NK-92 treated with Interleukin-12 subunit alpha and Interleukin-12 subunit beta, amount 100 ng/mL, for 24 hours (cell line): Measurements from ENCODE around the gene DISC1.
"Not testable (repeated sequence)": the region's sequence is repeated elsewhere in the genome, so short reads cannot be mapped to it uniquely, and the experiment has no call there.

Source experiments
- DNase-seq: peaks from one replicate; lab custom pipeline; 2025; lab: John Stamatoyannopoulos, UW

DISC1 gene

GRCh38 chr1:231669864-231670621, 43.5 kb downstream of the DISC1 start:
- not testable (repeated sequence) for DNase-seq

DNA sequence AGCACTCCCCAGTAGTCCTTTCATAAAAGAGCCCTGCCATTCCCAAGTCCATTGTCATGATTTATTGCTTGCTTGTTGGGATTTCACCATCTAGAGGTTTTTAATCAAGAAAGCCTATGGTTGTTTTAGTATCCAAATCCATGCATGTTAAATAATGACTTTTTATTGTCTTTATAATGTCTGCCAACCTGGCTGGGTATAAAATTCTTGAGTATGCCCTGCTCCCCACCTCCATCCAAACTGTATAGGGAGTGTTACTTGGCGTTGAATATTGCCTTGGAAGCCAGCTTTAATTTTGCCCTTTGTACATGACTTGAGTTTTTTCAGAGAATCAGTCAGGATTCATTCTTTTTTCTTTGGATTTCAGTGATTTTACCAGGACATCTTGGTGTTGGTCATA, 44.2 kb downstream of the DISC1 start:
- DNase-seq: no peak

- no peak for DNase-seq
Observed at GRCh38 chr1:231674575-231674974, 48.0 kb downstream of the DISC1 start.

DNA sequence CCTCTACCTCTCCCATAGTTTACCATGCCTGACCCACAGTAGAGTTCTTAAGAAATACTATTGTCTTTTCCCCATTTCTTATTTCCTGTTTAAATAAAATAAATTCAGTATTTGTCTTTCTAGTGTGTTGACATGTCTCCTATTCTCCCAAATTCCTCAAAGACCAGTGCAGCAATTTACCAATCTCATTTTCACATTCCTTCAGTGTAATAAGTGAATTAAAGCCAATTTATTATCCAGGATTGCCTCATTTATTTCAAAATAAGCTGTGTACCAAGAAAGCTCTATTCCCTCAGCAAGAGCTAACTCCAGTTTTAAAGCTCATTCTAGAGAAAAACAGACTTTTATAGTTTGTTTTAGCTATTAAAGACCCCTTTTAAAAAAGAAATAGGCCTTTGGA, 49.9 kb downstream of the DISC1 start:
- no peak for DNase-seq

GRCh38 chr1:231677442-231677841, 50.9 kb downstream of the DISC1 start:
- no peak for DNase-seq

DNA sequence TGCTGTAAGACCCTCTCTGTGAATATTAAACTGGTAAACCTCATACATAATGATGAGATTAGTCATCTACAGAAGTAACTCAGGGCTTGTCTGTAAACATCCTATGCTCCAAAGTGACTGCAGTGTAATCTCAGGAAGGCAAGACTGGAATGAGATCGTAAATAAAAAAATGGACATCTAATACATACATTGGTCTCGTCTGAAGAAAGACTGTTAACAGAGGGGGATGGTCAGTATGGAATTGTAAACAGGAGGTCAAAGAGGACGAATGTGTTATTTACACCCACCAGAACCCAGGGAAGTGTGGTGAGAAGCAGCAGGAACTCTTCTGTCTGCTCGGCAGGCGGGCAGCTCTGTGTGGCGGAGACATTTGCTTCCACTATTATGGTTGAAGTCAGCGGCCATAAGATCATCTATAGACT, 51.4 kb downstream of the DISC1 start:
- no peak for DNase-seq

- no peak for DNase-seq
Observed at GRCh38 chr1:231679109-231679508, 52.5 kb downstream of the DISC1 start.

DNA sequence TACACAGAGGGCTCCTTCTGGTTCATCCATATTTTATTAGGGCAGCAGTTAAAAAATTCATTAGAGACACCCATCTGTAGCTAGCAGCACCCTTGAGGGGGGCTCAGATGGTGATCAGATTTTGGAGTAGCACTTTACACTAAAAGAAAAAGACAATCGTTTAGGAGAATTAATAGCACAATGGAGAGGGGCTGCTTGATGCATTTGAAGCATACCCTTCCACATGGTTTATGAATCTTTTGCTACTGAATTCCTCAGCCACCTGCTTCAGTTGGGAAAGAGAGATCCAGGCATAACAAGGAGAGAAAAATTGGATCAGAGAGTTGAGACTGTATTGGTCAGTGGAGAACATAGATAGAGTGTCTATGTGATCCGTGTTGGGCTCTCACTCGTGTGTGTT, 54.4 kb downstream of the DISC1 start:
- DNase-seq: no peak

GRCh38 chr1:231682779-231683178, 56.2 kb downstream of the DISC1 start:
- no peak for DNase-seq

DNA sequence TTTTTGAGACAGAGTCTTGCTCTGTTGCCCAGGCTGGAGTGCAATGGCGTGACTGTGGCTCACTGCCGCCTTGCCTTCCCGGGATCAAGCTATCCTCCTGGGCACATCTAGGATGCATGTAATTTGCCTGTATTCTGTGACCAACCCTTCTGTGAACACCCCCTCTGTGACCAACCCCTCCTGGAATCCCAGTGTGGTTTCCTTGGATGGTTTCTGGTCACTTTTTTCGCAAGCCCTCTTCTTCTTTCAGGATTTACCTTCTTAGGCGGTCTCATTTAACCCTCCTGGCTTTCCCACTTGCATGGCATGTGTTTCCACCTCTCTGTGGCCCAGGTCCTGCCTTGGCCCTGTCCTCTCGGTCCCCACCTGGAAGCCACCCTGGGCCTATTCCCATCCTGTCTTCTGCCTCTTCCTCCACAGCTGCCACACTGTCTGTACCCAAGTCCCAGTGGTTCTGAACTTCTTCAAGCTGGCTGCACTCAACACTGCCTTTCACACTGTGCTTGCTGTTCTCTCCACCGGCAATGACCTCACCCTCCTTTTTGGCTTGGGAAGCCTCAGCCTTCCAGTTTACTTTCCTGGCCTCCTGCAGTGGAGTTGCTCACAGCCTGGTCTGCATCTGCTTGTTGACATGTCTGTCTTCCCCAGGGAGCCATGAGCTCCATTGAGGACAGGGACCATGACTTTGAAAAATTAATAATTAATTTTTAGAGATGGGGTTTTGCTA, 57.0 kb downstream of the DISC1 start:
- DNase-seq: no peak

DNA sequence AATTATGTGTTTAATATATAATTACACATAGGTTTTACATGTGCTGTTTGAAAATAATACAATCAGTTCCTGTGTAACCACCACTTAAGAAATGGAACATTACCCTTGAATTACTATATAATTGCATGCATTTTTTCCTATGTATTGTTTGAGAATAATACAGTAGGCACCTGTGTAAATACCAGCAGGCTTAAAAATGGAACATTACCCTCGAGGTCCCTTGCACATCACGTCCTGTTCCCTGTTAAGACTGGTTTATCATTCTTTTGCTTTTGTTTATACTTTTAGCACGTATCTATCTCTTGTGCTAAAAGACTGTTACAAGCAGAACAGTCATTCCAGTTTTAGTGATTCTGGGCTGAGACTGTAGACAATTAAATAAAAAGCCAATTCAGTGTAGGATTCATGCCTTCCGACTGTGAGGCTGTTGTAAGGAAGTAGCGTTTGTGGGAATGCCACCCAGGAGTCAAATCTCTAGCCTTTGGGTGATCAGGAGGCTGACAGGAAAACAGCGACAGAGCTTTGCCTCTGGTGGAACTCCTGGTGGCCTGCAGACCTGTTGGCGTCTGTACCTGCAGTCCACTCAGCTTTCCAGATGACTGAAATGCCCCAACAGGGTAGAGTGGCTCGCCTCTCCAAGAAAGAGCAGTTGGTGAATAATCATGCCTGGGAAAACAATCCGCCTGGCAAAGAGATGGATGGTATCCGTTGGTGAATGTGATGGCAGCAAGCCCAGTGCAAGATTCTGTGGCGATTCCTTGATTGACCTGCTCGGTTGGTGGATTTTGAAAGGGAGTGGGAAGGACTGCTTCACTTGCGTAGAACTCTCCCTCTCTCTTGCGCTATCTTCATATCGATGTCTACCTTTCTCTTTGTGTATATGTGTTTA, 58.0 kb downstream of the DISC1 start:
- no peak for DNase-seq

DNA sequence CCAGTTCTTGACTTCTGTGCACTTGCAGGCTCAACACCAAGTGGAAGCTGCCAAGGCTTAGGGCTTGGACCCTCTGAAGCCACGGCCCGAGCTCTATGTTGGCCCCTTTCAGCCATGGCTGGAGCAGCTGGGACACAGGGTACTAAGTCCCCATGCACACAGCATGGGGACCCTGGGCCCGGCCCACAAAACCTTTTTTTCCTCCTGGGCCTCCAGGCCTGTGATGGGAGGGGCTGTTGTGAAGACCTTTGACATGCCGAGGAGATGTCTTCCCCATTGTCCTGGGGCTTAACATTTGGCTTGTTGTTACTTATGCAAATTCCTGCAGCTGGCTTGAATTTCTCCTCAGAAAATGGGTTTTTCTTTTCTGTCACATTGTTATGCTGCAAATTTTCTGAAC, 59.8 kb downstream of the DISC1 start:
- DNase-seq: no peak

DNA sequence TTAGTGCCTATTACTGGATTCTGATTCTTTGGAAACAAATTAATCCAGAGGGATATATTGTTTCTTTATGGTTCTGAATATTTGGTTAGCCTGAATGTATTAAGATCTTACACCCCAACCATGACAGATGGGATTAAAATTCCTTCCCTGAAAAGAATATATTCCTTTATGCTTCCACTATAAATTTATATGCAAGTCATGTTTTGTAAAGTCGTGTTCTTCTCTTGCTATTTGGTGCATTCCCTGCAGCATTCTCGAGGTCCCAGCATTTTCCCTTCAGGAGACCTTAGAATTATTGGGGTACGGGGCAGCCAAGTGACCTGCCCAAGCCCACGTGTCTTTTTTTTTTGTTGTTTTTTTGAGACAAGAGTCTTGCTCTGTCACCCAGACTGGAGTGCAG, 62.4 kb downstream of the DISC1 start:
- DNase-seq: no peak

DNA sequence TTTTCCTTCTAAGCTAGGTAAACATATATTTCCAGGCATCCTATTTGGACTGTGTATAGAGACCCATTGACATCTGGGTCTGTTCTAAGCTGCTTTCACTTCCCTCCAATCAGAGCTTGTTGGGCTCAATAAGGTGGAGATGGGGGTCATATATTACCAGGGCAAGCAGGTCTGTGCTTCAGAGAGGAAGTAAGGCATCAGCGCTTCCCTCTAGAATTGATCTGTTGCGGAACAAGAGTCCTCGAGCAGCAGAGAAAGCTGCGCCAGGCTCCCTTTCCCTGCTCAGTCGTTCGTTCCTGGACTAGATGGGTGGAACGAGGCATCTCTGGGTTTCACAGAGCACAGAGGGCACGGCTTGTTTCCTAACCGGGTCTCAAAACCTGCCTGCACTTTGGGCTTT, 63.5 kb downstream of the DISC1 start:
- DNase-seq: no peak

DNA sequence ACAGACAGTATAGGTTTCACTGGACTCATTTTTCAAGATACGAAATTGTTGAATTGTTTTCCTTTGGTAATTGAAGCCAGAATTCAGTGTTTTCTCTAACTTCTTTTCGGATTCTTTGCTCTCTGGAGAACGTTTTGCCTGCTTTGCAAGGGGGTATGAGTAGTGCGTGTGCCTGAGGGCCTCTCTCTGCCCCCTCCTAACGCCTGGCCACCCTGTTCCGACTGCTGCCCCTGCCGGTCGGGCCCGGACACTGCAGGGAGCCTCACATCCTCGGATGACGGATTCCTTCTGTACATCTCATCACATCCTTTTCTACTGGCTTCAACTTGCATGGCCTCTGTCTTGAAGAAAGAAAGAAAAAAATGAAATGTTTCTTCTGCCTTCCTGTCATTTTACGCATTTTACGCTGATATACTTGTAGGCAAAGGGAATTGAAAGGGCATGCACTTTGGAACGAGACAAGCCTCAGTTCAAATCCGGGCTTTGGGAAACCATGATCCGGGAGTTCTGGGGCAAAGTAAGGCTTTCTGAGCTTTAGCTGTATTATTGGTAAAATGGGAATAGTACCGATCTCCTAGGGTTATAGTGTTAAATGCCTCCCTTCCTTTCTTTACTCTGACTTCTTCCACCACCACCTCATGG, 65.1 kb downstream of the DISC1 start:
- no peak for DNase-seq

DNA sequence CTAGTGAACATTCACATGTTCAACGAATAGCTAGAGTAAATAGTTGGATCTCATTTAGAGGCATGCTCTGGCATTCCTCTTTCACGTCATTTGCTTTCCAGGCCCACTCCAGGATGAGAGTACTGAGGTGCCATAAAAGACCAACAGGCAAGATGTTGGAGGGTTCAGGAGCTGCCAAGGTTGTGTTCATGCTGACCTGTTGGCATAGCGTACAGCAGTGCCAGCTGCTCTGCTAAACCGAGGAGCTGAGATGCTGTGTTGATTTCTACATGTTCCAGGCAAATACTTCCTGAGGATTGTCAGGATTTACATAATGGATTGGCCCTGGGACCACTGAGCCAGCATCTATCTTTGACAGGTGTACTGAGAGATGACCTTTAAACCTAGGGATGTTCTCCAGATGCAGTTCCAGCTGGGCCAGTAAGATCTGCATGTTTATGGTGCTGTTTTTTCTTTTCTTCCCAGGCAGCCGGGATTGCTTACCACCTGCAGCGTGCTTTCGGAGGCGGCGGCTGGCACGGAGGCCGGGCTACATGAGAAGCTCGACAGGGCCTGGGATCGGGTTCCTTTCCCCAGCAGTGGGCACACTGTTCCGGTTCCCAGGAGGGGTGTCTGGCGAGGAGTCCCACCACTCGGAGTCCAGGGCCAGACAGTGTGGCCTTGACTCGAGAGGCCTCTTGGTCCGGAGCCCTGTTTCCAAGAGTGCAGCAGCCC, 66.9 kb downstream of the DISC1 start:
- DNase-seq: no peak

DNA sequence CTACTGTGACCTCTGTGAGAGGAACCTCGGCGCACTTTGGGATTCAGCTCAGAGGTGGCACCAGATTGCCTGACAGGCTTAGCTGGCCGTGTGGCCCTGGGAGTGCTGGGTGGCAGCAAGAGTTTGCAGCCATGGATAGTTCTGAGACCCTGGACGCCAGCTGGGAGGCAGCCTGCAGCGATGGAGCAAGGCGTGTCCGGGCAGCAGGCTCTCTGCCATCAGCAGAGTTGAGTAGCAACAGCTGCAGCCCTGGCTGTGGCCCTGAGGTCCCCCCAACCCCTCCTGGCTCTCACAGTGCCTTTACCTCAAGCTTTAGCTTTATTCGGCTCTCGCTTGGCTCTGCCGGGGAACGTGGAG, 67.5 kb downstream of the DISC1 start:
- DNase-seq: no peak

DNA sequence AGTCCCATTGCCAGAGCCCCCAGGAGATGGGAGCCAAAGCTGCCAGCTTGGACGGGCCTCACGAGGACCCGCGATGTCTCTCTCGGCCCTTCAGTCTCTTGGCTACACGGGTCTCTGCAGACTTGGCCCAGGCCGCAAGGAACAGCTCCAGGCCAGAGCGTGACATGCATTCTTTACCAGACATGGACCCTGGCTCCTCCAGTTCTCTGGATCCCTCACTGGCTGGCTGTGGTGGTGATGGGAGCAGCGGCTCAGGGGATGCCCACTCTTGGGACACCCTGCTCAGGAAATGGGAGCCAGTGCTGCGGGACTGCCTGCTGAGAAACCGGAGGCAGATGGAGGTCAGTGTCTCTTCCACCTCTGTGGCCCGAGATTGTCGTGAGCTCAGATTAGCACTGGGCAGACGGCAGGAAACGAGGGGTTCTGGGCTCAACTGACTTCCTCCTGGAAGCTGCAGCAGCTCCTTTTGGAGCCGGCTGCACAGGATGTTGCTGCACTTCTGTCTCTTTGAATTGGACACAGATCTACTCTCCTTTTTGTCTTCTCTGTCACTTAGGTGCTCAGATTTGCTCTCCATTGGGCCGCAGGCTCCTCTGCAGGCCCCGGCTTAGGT, 68.0 kb downstream of the DISC1 start:
- no peak for DNase-seq

DNA sequence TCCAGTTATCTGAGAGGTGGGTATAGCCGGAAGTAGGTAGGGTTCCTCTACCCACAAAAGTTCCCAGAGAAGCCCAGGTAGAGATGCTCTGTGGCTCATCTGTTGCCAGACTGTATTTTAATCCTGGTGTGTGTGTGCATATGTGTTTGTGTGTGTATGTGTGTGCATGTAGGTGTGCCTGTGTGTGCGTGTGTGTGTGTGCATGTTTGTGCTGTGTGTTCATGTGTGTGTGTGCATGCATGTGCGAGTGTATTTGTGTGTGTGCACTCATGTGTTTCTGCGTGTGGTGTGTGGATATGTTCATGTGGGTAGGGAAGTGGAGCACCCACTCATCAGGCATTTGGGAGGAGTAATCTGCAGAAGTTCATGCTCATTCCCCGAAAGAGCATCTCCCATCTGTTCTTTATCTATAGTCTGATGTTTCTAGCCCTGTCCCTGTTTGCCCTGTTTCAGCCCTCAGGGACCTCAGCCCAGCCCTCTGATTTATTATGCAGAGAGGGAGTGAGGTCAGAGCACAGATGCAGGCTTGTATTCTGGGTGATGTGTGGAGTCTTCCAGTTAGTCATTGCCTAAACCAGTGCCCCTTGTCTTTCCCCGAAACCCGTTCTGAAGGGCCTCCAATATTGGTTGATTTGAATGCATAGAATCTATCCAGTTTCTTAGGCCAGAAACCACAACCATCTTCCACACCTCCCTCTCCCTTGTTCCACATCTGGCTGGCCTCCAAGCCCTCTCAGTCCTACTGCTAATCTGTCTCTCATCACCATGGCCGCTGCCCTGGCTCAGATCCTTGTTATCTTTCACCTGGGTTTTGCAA, 69.1 kb downstream of the DISC1 start:
- no peak for DNase-seq

DNA sequence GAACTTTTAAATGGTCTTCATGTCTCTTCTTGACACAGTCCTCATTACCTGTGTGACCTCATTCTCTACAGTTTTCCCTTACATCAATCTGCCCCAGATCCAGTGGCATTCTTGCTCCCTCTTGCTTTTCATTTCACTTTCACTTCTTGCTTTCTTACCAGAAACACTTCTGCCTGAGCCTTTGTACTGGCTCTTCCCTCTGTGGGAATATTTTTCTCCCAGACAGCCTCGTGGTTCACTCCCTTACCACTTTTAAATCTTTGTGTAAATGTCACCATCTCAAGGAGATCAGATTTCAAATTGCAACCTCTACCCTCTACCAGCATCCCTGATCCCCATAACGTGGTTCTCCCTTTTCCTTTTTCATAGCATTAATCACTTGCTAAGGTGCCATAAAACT, 73.2 kb downstream of the DISC1 start:
- no peak for DNase-seq
